PFSK-1 (cell line): ENCODE measurements around the gene FBXL7.

Experiments
- POLR2AphosphoS5 ChIP-seq: IDR thresholded peaks from 2 replicates; pipeline ENCODE4 v1.6.1; 2012; ENCODE audit warnings: low read depth, mild to moderate bottlenecking, control low read depth, low read length, moderate library complexity
- SIN3A ChIP-seq: IDR thresholded peaks from 2 replicates; pipeline ENCODE4 v1.6.1; 2012; ENCODE audit warnings: mild to moderate bottlenecking, low read length, moderate library complexity, borderline replicate concordance; ENCODE audit not compliant: insufficient read depth
- TAF1 ChIP-seq: IDR thresholded peaks from 2 replicates; pipeline ENCODE4 v1.6.1; 2012; ENCODE audit warnings: low read length, control low read depth, borderline replicate concordance; ENCODE audit not compliant: insufficient read depth

DNA sequence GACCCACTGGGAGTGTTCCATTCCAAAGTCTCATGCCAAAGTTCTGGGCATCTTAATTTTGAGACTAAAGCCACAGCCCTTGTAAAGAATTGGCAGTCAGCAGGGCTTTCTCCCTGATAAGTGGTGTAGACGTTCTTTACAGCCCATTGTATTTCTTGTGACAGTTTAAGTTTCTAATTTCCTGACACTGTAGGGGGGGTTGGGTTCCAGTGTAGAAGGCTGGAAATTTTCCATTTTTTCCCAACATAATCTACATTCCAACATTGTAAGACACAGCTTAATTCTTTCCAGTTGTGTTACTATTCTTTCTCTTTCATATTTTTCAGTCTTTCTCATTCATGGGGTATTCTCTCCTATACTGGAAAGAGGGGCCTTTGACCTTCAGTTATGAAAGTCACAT lies 121.1 kb downstream of the FBXL7 start:
- TF ChIP-seq POLR2AphosphoS5 (no peak), SIN3A (no peak), TAF1 (no peak)
